ENCODE results near the gene ENTPD8. TPM values are rescaled to one million over a fixed set of nuclear protein-coding genes. Genes with fewer than 3 reads are reported as not detected.

Gene ENTPD8
- total and polyA plus RNA-seq, 10 of the 15 experiments (the other 5 are each of a cell fraction or from before 2014, with no cell fraction given) = not detected

DNA sequence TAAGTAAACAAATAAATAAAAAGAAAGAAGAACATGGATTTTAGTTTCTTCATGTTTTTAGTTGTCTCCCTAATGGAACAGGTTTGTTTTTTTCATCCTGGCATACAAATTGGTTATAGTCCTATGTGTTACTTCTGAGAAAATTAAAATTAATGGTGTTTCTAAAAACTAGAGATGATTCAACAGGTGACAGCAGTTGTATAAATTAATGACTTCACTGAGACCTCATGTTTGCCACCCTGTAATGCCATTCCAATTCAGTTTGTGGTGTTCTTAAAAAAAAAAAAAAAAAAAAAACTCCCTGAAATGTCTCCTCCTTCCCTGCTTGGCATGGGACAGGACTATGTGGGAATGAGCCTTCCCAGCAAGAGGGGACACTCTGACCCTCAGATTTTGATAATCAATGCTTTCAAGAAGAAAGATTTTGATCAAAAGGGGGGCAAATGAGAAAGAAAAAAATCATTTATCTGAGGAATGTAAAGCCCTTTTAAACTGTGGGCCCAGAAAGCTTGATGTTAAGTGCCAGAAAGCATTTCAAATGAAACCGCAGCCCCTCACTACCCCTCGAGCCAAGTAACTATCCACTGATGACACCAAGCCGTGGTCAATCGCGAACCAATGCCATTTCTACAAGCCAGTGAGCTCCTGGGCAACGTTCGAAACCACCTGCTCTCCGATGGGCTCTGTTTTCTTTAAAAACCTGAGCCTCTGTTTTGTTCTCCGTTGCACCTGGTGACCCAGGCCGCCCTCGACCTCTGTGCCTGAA lies 19.1 kb downstream of the ENTPD8 start:
- Histone ChIP-seq H3K36me3 (ENCODE audit: control insufficient read depth in 2 of 2, insufficient read depth in 2 of 2, low read length in 1 of 2) (no peaks in the 10 kb centered on the region), H2AFZ (ENCODE audit: control insufficient read depth, low read depth, low read length) (peak overlapping the region; percentile 78), H3K4me2 (ENCODE audit: control insufficient read depth, insufficient read depth) (peak overlapping the region; percentile 94), H3K27me3 (replicated peaks in 1 of 2; ENCODE audit: control insufficient read depth in 2 of 2, insufficient read depth in 2 of 2, low read length in 1 of 2) (no peaks in the 10 kb centered on the region; a peak in 1 of 4 replicates), H3K4me1 (ENCODE audit: control insufficient read depth, insufficient read depth, low read length) (no peaks in the 10 kb centered on the region; the same call in 1 of the 2 replicates), H3K4me3 (peak overlapping the region; percentile 84), H3K27ac (ENCODE audit: control insufficient read depth, insufficient read depth) (peak overlapping the region; percentile 41), H3K9me3 (replicated peaks; ENCODE audit: control insufficient read depth, insufficient read depth, low read length) (no peaks in the 10 kb centered on the region), H3K9ac (ENCODE audit: control insufficient read depth, insufficient read depth, low read length) (peak overlapping the region; percentile 75), H3K79me2 (ENCODE audit: control insufficient read depth, insufficient read depth, low read length) (peaks cover 15% of the 10 kb centered on the region), H4K20me1 (ENCODE audit: control insufficient read depth, insufficient read depth) (no peaks in the 10 kb centered on the region)
- ChIA-PET RAD21 (ENCODE audit: unreplicated experiment) (interaction anchor here (1.1 to 1.4 kb wide), 4 partner anchors 10 to 68 kb away, joined by 3 to 4 read pairs (median 4); no protein-coding TSS in a partner anchor), SMC1A (ENCODE audit: uncharacterized antibody, unreplicated experiment) (interaction anchor here (0.8 to 0.9 kb wide), 2 partner anchors 10 to 120 kb away, joined by 3 to 4 read pairs; partner anchors contain the start of gene NRARP), CTCF (interaction anchor here (0.7 to 1.9 kb wide), 7 partner anchors 8 to 135 kb away, joined by 3 to 12 read pairs (median 5); partner anchors contain the start of gene NRARP), POLR2A (interaction anchor here (0.7 to 1.8 kb wide), 7 partner anchors 14 to 629 kb away, joined by 3 to 5 read pairs (median 3); partner anchors contain the start of genes NRARP, RNF208 and TUBB4B)
- no peak for DNase-seq (ENCODE audit: low read depth, low spot score)
- intact Hi-C loops (cut with micrococcal nuclease; ENCODE audit: unreplicated experiment) = loop anchor here (2.0 to 10.0 kb wide), 3 partner anchors 23 to 120 kb away; partner anchors contain the start of gene NRARP
- in situ Hi-C loops (cut with MboI) = no loop called here
- no peak for FAIRE-seq
- TF ChIP-seq WRNIP1 (IDR thresholded peaks at IDR 0.05; ENCODE audit: borderline replicate concordance, low read depth, low read length) = no peak
- TF ChIP-seq RUNX3 (IDR thresholded peaks at IDR 0.05; ENCODE audit: low read length) = peak; percentile 32; the same call in 1 of the 2 replicates
- 2% methylated on average over 11 of the region's 11 CpGs for WGBS (ENCODE audit: insufficient coverage, insufficient replicate concordance, low lambda C conversion rate, missing lambda C conversion rate)
- no peak for ATAC-seq
- no TSS peak for BruUV-seq (replicated peaks)

DNA sequence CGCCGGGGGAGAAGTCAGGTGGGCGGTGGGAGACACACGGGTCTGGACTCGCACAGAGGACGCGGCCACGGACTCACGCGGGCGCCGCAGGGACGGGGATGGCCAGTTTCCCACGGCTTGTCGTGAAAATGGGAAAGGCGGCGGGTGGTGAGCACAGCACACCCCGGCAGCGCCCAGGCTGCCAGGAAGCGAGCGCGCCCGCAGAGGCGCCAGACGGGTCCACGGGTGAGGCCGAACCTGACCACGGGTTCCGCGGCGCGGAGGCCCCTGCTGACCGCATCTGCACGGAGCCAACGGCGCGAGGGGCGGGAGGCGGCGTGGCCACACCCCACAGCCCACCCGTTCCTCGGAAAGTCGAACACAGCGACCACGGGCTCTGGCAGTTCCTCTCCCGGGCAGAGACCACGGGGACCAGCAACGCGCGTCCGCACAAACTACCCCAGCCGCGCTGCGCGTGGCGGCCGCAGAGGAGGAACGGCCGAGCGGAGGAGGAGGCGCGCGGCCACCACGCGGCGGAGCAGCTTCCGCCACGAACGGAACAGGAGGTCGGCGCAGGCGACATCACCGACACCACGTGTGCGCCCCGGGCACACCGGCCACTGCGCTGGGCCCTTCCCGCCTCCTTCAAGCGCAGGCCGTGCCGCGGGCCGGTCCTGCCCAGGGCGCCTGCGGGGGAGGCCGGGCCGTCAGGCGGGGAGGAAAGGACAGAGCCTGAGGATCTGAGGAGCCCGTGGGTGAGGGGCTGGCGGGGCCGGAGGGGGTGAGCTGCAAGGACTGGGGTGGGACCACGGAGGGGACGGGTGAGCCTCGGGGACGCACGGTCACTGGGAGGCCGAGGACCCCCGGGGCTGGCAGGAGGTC lies 23.8 kb downstream of the ENTPD8 start:
- intact Hi-C loops (cut with micrococcal nuclease; ENCODE audit: unreplicated experiment) (no loop called here), in situ Hi-C loops (cut with MboI) (no loop called here)
- Histone ChIP-seq H3K27ac (ENCODE audit: control insufficient read depth, insufficient read depth) (peak overlapping the region; percentile 13), H2AFZ (ENCODE audit: control insufficient read depth, low read depth, low read length) (peak overlapping the region; percentile 79), H3K36me3 (ENCODE audit: control insufficient read depth in 2 of 2, insufficient read depth in 2 of 2, low read length in 1 of 2) (no peaks in the 10 kb centered on the region), H3K4me2 (ENCODE audit: control insufficient read depth, insufficient read depth) (peak overlapping the region; percentile 36; the same call in 1 of the 2 replicates), H3K9me3 (replicated peaks; ENCODE audit: control insufficient read depth, insufficient read depth, low read length) (no peaks in the 10 kb centered on the region), H3K27me3 (replicated peaks in 1 of 2; ENCODE audit: control insufficient read depth in 2 of 2, insufficient read depth in 2 of 2, low read length in 1 of 2) (no peaks in the 10 kb centered on the region), H3K9ac (ENCODE audit: control insufficient read depth, insufficient read depth, low read length) (peak overlapping the region; percentile 50), H3K4me1 (ENCODE audit: control insufficient read depth, insufficient read depth, low read length) (peaks cover 8% of the 10 kb centered on the region; the same call in 1 of the 2 replicates), H4K20me1 (ENCODE audit: control insufficient read depth, insufficient read depth) (no peaks in the 10 kb centered on the region), H3K4me3 (peak overlapping the region; percentile 49; the same call in 1 of the 2 replicates), H3K79me2 (ENCODE audit: control insufficient read depth, insufficient read depth, low read length) (peaks cover 17% of the 10 kb centered on the region)
- FAIRE-seq (no peak), DNase-seq (ENCODE audit: low read depth, low spot score) (no peak), ATAC-seq (peak; percentile 86)
- POLR2A ChIA-PET = no interaction called here
- BruUV-seq (replicated peaks) = no TSS peak
- WGBS (ENCODE audit: insufficient coverage, insufficient replicate concordance, low lambda C conversion rate, missing lambda C conversion rate) = 40% methylated on average over 70 of the region's 99 CpGs
- RAD21 ChIA-PET (ENCODE audit: unreplicated experiment) = interaction anchor here (1.2 kb wide), 1 partner anchor 163 kb away, joined by 3 read pairs; no protein-coding TSS in a partner anchor
- CTCF ChIA-PET = interaction anchor here (0.9 kb wide), 1 partner anchor 7 kb away, joined by 3 read pairs; no protein-coding TSS in a partner anchor
- SMC1A ChIA-PET (ENCODE audit: uncharacterized antibody, unreplicated experiment) = no interaction called here
- TF ChIP-seq JUND (IDR thresholded peaks at IDR 0.05; ENCODE audit: low read depth, low read length) (no peak), GATAD2B (conservative IDR thresholded peaks at IDR 0.05; ENCODE audit: low read depth) (peak; percentile 67; the same call in 1 of the 2 replicates), EGR1 (IDR thresholded peaks at IDR 0.05; ENCODE audit: borderline replicate concordance in 1 of 2, low read depth in 2 of 2, low read length in 2 of 2) (peak in 1 of 2 experiments; percentile 10; a peak in 1 of 3 replicates), ZNF384 (IDR thresholded peaks at IDR 0.05; ENCODE audit: borderline replicate concordance, low read depth, low read length) (no peak), RB1 (IDR thresholded peaks at IDR 0.05; ENCODE audit: borderline replicate concordance) (0 out of 2 replicates have a peak, but pooled peaks have one; percentile 31), STAT1 (conservative IDR thresholded peaks at IDR 0.05) (no peak), BHLHE40 (IDR thresholded peaks at IDR 0.05; ENCODE audit: borderline replicate concordance in 1 of 2, low read depth in 2 of 2, low read length in 1 of 2) (peak in 1 of 2 experiments; percentile 64; a peak in 1 of 4 replicates), POLR2A (IDR thresholded peaks at IDR 0.05; ENCODE audit: low read depth, low read length) (peak; percentile 88), LARP7 (IDR thresholded peaks at IDR 0.05) (0 out of 2 replicates have a peak, but pooled peaks have one; percentile 54), NFXL1 (IDR thresholded peaks at IDR 0.05; ENCODE audit: borderline replicate concordance) (no peak)
- TF ChIP-seq, protein P1, sequence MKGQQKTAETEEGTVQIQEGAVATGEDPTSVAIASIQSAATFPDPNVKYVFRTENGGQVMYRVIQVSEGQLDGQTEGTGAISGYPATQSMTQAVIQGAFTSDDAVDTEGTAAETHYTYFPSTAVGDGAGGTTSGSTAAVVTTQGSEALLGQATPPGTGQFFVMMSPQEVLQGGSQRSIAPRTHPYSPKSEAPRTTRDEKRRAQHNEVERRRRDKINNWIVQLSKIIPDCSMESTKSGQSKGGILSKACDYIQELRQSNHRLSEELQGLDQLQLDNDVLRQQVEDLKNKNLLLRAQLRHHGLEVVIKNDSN (IDR thresholded peaks at IDR 0.05; ENCODE audit: borderline replicate concordance, extremely low read length, insufficient read depth, low read depth, low read length) = peak; percentile 63
